ENCODE data around the gene STIM2. TPM values are rescaled to one million over a fixed set of nuclear protein-coding genes. Genes with fewer than 3 reads are reported as not detected.
A peak's percentile ranks its signal among the peaks of the same experiment; 100 is the strongest.

STIM2 gene
- total RNA-seq, 1 experiment from 2014 or later: 59.0 TPM

GRCh38 chr4:26996745-26997144, 136.1 kb downstream of the STIM2 start:
- TF ChIP-seq CTCF (conservative IDR thresholded peaks at IDR 0.05; ENCODE audit: low read depth, low read length) (no peak), EZH2 (IDR thresholded peaks at IDR 0.05; ENCODE audit: borderline replicate concordance, low read depth, low read length, poor library complexity, severe bottlenecking) (no peak)
- intact Hi-C loops (cut with micrococcal nuclease; ENCODE audit: unreplicated experiment): no loop called here
- Histone ChIP-seq H3K27ac (ENCODE audit: low read depth, low read length, poor library complexity, severe bottlenecking) (no peak overlapping the region), H3K4me3 (ENCODE audit: low read depth, low read length, poor library complexity, severe bottlenecking) (no peak overlapping the region), H3K36me3 (ENCODE audit: insufficient read depth, low read length, poor library complexity, severe bottlenecking) (peaks cover 5% of the 10 kb centered on the region), H3K4me1 (ENCODE audit: insufficient read depth, low read length, poor library complexity, severe bottlenecking) (peaks cover 28% of the 10 kb centered on the region), H3K27me3 (replicated peaks; ENCODE audit: insufficient read depth, low read depth, low read length, poor library complexity) (no peaks in the 10 kb centered on the region), H3K9me3 (ENCODE audit: low read depth, low read length, poor library complexity, severe bottlenecking) (no peaks in the 10 kb centered on the region)
- BruUV-seq (replicated peaks): no TSS peak
- no peak for DNase-seq (ENCODE audit: low spot score)
- ChIA-PET POLR2A (ENCODE audit: low non-redundant PET) (no interaction called here), CTCF (no interaction called here)

GRCh38 chr4:26999689-27000088, 139.0 kb downstream of the STIM2 start:
- TF ChIP-seq EZH2 (IDR thresholded peaks at IDR 0.05; ENCODE audit: borderline replicate concordance, low read depth, low read length, poor library complexity, severe bottlenecking): no peak
- TF ChIP-seq CTCF (conservative IDR thresholded peaks at IDR 0.05; ENCODE audit: low read depth, low read length): no peak
- Histone ChIP-seq H3K36me3 (ENCODE audit: insufficient read depth, low read length, poor library complexity, severe bottlenecking) (peaks cover 5% of the 10 kb centered on the region), H3K9me3 (ENCODE audit: low read depth, low read length, poor library complexity, severe bottlenecking) (no peaks in the 10 kb centered on the region), H3K27me3 (replicated peaks; ENCODE audit: insufficient read depth, low read depth, low read length, poor library complexity) (no peaks in the 10 kb centered on the region), H3K4me3 (ENCODE audit: low read depth, low read length, poor library complexity, severe bottlenecking) (no peak overlapping the region), H3K4me1 (ENCODE audit: insufficient read depth, low read length, poor library complexity, severe bottlenecking) (peaks cover 19% of the 10 kb centered on the region), H3K27ac (ENCODE audit: low read depth, low read length, poor library complexity, severe bottlenecking) (no peak overlapping the region)
- DNase-seq (ENCODE audit: low spot score): no peak
- ChIA-PET POLR2A (ENCODE audit: low non-redundant PET) (no interaction called here), CTCF (no interaction called here)
- intact Hi-C loops (cut with micrococcal nuclease; ENCODE audit: unreplicated experiment): loop anchor here (10.0 kb wide), 1 partner anchor 435 kb away; no protein-coding TSS in a partner anchor
- no TSS peak for BruUV-seq (replicated peaks)

- intact Hi-C loops (cut with micrococcal nuclease; ENCODE audit: unreplicated experiment): loop anchor here (10.0 kb wide), 1 partner anchor 435 kb away; no protein-coding TSS in a partner anchor
- no TSS peak for BruUV-seq (replicated peaks)
- no peak for TF ChIP-seq EZH2 (IDR thresholded peaks at IDR 0.05; ENCODE audit: borderline replicate concordance, low read depth, low read length, poor library complexity, severe bottlenecking)
- Histone ChIP-seq H3K36me3 (ENCODE audit: insufficient read depth, low read length, poor library complexity, severe bottlenecking) (peaks cover 5% of the 10 kb centered on the region), H3K9me3 (ENCODE audit: low read depth, low read length, poor library complexity, severe bottlenecking) (no peaks in the 10 kb centered on the region), H3K27me3 (replicated peaks; ENCODE audit: insufficient read depth, low read depth, low read length, poor library complexity) (no peaks in the 10 kb centered on the region), H3K27ac (ENCODE audit: low read depth, low read length, poor library complexity, severe bottlenecking) (no peak overlapping the region), H3K4me3 (ENCODE audit: low read depth, low read length, poor library complexity, severe bottlenecking) (no peak overlapping the region), H3K4me1 (ENCODE audit: insufficient read depth, low read length, poor library complexity, severe bottlenecking) (peaks cover 21% of the 10 kb centered on the region)
- ChIA-PET CTCF (no interaction called here), POLR2A (ENCODE audit: low non-redundant PET) (no interaction called here)
- DNase-seq (ENCODE audit: low spot score): no peak
These were observed 139.5 kb downstream of the STIM2 start for GRCh38 chr4:27000122-27000521.

- POLR2A ChIA-PET (ENCODE audit: low non-redundant PET): no interaction called here
- no TSS peak for BruUV-seq (replicated peaks)
- no peaks in the 10 kb centered on the region for H3K27me3 ChIP-seq (replicated peaks; ENCODE audit: insufficient read depth, low read depth, low read length, poor library complexity)
These were observed 140.2 kb downstream of the STIM2 start for GRCh38 chr4:27000820-27001219.

More at GRCh38 chr4:27000820-27001219, 140.2 kb downstream of the STIM2 start:
- Histone ChIP-seq H3K4me3 (ENCODE audit: low read depth, low read length, poor library complexity, severe bottlenecking) (no peak overlapping the region), H3K4me1 (ENCODE audit: insufficient read depth, low read length, poor library complexity, severe bottlenecking) (peaks cover 28% of the 10 kb centered on the region), H3K36me3 (ENCODE audit: insufficient read depth, low read length, poor library complexity, severe bottlenecking) (no peaks in the 10 kb centered on the region), H3K9me3 (ENCODE audit: low read depth, low read length, poor library complexity, severe bottlenecking) (no peaks in the 10 kb centered on the region), H3K27ac (ENCODE audit: low read depth, low read length, poor library complexity, severe bottlenecking) (no peak overlapping the region)
- intact Hi-C loops (cut with micrococcal nuclease; ENCODE audit: unreplicated experiment): loop anchor here (10.0 kb wide), 1 partner anchor 436 kb away; no protein-coding TSS in a partner anchor
- CTCF ChIA-PET: interaction anchor here (0.6 kb wide), 1 partner anchor 294 kb away, joined by 3 read pairs; no protein-coding TSS in a partner anchor
- TF ChIP-seq CTCF (conservative IDR thresholded peaks at IDR 0.05; ENCODE audit: low read depth, low read length): peak; percentile 28; the same call in 1 of the 2 replicates
- TF ChIP-seq EZH2 (IDR thresholded peaks at IDR 0.05; ENCODE audit: borderline replicate concordance, low read depth, low read length, poor library complexity, severe bottlenecking): no peak
- DNase-seq (ENCODE audit: low spot score): no peak
